CD14-positive monocyte (primary cell): ENCODE data around the gene D2HGDH. TPM values are rescaled to one million over a fixed set of nuclear protein-coding genes. Genes with fewer than 3 reads are reported as not detected.
"Not testable (repeated sequence)": the region's sequence is repeated elsewhere in the genome, so short reads cannot be mapped to it uniquely, and the experiment has no call there.

Source experiments
- DNase-seq, 3 donors: peaks; one replicate each; pipeline ENCODE4 v3.0.0-alpha.2; 2011 to 2022
- H2AFZ ChIP-seq: 2 replicates; pipeline ENCODE4 v1.6.0; 2012; ENCODE audit warnings: mild to moderate bottlenecking, low read depth, low read length, inconsistent platforms; ENCODE audit not compliant: insufficient read depth, poor library complexity, severe bottlenecking
- H3K27ac ChIP-seq, 2 donors: 1 replicate in 1 of 2; 2 replicates in 1 of 2; pipeline ENCODE4 v1.5.1; 2012 to 2013; ENCODE audit warnings: low read length in 2 of 2, control low read depth in 1 of 2, inconsistent platforms in 1 of 2, low read depth in 1 of 2, mild to moderate bottlenecking in 1 of 2
- H3K27me3 ChIP-seq, 2 donors: one replicate each; pipeline versions ENCODE4 v1.6.0 to v1.6.1; 2011 to 2013; ENCODE audit warnings: low read length in 2 of 2; ENCODE audit not compliant: control insufficient read depth in 2 of 2, insufficient read depth in 2 of 2
- H3K36me3 ChIP-seq, 2 donors: replicated peaks in 1 of 2; 1 replicate in 1 of 2; 2 replicates in 1 of 2; pipeline versions ENCODE4 v1.5.1 to v1.6.1; 2012 to 2013; ENCODE audit warnings: low read length in 2 of 2, control low read depth in 1 of 2, inconsistent platforms in 1 of 2, mild to moderate bottlenecking in 1 of 2; ENCODE audit not compliant: insufficient read depth in 2 of 2, control insufficient read depth in 1 of 2
- H3K4me1 ChIP-seq, 2 donors: 1 replicate in 1 of 2; 2 replicates in 1 of 2; pipeline versions ENCODE4 v1.5.1 to v1.6.1; 2012 to 2013; ENCODE audit warnings: low read length in 2 of 2, control low read depth in 1 of 2, inconsistent platforms in 1 of 2, mild to moderate bottlenecking in 1 of 2, moderate library complexity in 1 of 2; ENCODE audit not compliant: insufficient read depth in 2 of 2, control insufficient read depth in 1 of 2
- H3K4me2 ChIP-seq: replicated peaks from 2 replicates; pipeline ENCODE3; 2012; ENCODE audit warnings: low read length, moderate library complexity, mild to moderate bottlenecking; ENCODE audit not compliant: poor library complexity, severe bottlenecking; ENCODE audit errors: extremely low read depth
- H3K4me3 ChIP-seq, 3 experiments: fragments of 200-600 bp in 1 of 3; sonication (generic) in 1 of 3; replicated peaks in 1 of 3; 1 replicate in 2 of 3; 2 replicates in 1 of 3; pipeline ENCODE4 v1.5.1; 2011 to 2013; ENCODE audit warnings: low read length in 3 of 3, mild to moderate bottlenecking in 3 of 3, control low read depth in 2 of 3, low read depth in 2 of 3, inconsistent platforms in 1 of 3, moderate library complexity in 1 of 3
- H3K79me2 ChIP-seq: 2 replicates; pipeline ENCODE4 v1.6.0; 2012; ENCODE audit warnings: mild to moderate bottlenecking, control low read depth, inconsistent platforms, low read length, moderate library complexity; ENCODE audit not compliant: insufficient read depth
- H3K9ac ChIP-seq: 2 replicates; pipeline ENCODE4 v1.6.0; 2017; ENCODE audit warnings: low read length, mild to moderate bottlenecking; ENCODE audit not compliant: insufficient read depth, poor library complexity, severe bottlenecking
- H3K9me3 ChIP-seq, 2 donors: replicated peaks in 1 of 2; 1 replicate in 1 of 2; 2 replicates in 1 of 2; pipeline versions ENCODE4 v1.5.1 to v1.6.1; 2012 to 2013; ENCODE audit warnings: low read length in 2 of 2, control low read depth in 1 of 2; ENCODE audit not compliant: control insufficient read depth in 1 of 2, insufficient read depth in 1 of 2
- H4K20me1 ChIP-seq: 2 replicates; pipeline ENCODE4 v1.6.0; 2012; ENCODE audit warnings: mild to moderate bottlenecking, low read length, control low read depth, moderate library complexity; ENCODE audit not compliant: insufficient read depth
- H3K27ac Mint-ChIP-seq, 7 donors: one replicate each; pipeline ENCODE4 v1.8.0; 2020; ENCODE audit warnings: mild to moderate bottlenecking in 7 of 7, mixed read lengths in 7 of 7, moderate library complexity in 6 of 7, inconsistent platforms in 2 of 7
- H3K27me3 Mint-ChIP-seq, 3 donors: one replicate each; pipeline ENCODE4 v1.8.0; 2021 to 2022; ENCODE audit warnings: low read depth in 3 of 3, mild to moderate bottlenecking in 3 of 3, mixed read lengths in 3 of 3, moderate library complexity in 3 of 3, inconsistent platforms in 1 of 3
- H3K36me3 Mint-ChIP-seq, 2 donors: one replicate each; pipeline ENCODE4 v1.8.0; 2020; ENCODE audit warnings: mixed read lengths in 2 of 2, inconsistent platforms in 1 of 2, mild to moderate bottlenecking in 1 of 2
- H3K4me1 Mint-ChIP-seq: one replicate; pipeline ENCODE4 v1.8.0; 2020; ENCODE audit warnings: mild to moderate bottlenecking, mixed read lengths
- H3K4me3 Mint-ChIP-seq, 2 donors: one replicate each; pipeline ENCODE4 v1.8.0; 2020; ENCODE audit warnings: mild to moderate bottlenecking in 2 of 2, mixed read lengths in 2 of 2, moderate library complexity in 1 of 2
- H3K9me3 Mint-ChIP-seq, 7 donors: one replicate each; pipeline ENCODE4 v1.8.0; 2020 to 2022; ENCODE audit warnings: mixed read lengths in 7 of 7, mild to moderate bottlenecking in 6 of 7, moderate library complexity in 6 of 7, inconsistent platforms in 2 of 7
- WGBS: methylation state at CpG from one replicate; pipeline ENCODE4 v1.1.5; 2013; ENCODE audit warnings: missing lambda C conversion rate; ENCODE audit not compliant: insufficient coverage; 5-methylcytosine and 5-hydroxymethylcytosine counted together
- intact Hi-C, 2 donors: fragments of 100-400 bp; cut with micrococcal nuclease; formaldehyde crosslinking; loops; one replicate each; pipeline versions ENCODE4 v1.15.0 to v1.15.1; 2023
- polyA plus RNA-seq, 3 donors: library from polyadenylated mRNA; depleted of rRNA in 1 of 3; unstranded in 2 of 3; stranded (reverse) in 1 of 3; fragments of 300-500 nt in 2 of 3; fragments of >200 nt in 1 of 3; fragmentation: Illumina TruSeq in 2 of 3; gene quantifications; 1 replicate in 2 of 3; 2 replicates in 1 of 3; pipeline ENCODE4 v1.2.3, GENCODE V29; 2012 to 2021
- TF ChIP-seq, protein P1 (sequence below): fragments of 200-600 bp; IDR thresholded peaks from one replicate; pipeline ENCODE4 v1.8.0; 2022; ENCODE audit warnings: antibody characterized with exemption, mild to moderate bottlenecking

The D2HGDH gene
- polyA plus RNA-seq, 3 donors: 1.0 to 57.1 (median 1.1) TPM

DNA sequence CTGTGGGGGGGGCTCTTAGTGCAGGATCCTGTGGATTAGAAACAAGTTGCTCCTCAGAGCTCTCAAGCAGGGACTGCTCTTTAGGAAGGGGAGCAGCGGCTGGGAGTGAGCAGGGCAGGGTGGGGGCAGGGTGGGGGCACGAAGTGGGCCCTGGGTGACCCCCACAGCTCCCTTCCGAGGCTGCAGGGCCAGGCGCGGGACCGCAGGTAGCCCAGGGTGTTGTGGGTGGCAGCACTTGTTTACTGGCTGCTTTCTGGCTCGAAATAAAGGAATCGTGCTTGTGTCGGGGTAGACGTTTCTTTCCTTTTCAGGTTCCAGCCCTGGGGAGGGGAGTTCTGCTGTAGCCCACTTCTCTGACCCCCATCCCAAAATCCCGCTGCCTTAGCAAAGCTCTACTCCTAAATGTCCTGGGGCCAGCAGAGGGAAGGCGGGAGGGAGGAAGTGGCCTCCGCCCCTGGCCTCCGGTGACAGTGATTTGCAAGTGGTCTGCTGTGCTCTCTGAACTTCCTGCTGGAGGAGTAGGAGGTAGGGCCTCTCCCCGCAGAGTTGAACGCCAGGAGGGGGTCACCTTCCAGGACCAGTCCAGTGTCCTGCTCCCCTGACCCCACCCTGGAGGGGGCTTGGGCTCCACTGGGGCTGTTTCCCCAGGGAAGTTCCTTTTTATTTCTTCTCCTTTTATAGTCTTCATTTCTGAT lies 82.8 kb downstream of the D2HGDH start:
- DNase-seq: peak in 2 of 3 donors; percentile 19 to 21
- WGBS: 14% methylated on average over 6 of the region's 16 CpGs
- Histone ChIP-seq H3K27me3 (no peaks in the 10 kb centered on the region), H2AFZ (peak overlapping the region; percentile 72), H3K27ac (no peak overlapping the region), H3K9me3 (no peaks in the 10 kb centered on the region), H3K4me3 (peak overlapping the region in 1 of 3 experiments; percentile 59), H3K4me2 (peak overlapping the region; percentile 68), H3K36me3 (no peaks in the 10 kb centered on the region), H3K79me2 (no peaks in the 10 kb centered on the region), H4K20me1 (no peaks in the 10 kb centered on the region), H3K4me1 (peaks cover 13 to 18% of the 10 kb centered on the region in 2 donors), H3K9ac (peak overlapping the region; percentile 13)
- intact Hi-C loops: no loop called here
- peak overlapping the region; percentile 61 to 75 for H3K4me3 Mint-ChIP-seq
- peaks cover 19% of the 10 kb centered on the region for H3K4me1 Mint-ChIP-seq
- peaks cover 4 to 17% (median 10%) of the 10 kb centered on the region in 3 donors for H3K27me3 Mint-ChIP-seq
- H3K36me3 Mint-ChIP-seq: no peaks in the 10 kb centered on the region
- TF ChIP-seq, protein P1, sequence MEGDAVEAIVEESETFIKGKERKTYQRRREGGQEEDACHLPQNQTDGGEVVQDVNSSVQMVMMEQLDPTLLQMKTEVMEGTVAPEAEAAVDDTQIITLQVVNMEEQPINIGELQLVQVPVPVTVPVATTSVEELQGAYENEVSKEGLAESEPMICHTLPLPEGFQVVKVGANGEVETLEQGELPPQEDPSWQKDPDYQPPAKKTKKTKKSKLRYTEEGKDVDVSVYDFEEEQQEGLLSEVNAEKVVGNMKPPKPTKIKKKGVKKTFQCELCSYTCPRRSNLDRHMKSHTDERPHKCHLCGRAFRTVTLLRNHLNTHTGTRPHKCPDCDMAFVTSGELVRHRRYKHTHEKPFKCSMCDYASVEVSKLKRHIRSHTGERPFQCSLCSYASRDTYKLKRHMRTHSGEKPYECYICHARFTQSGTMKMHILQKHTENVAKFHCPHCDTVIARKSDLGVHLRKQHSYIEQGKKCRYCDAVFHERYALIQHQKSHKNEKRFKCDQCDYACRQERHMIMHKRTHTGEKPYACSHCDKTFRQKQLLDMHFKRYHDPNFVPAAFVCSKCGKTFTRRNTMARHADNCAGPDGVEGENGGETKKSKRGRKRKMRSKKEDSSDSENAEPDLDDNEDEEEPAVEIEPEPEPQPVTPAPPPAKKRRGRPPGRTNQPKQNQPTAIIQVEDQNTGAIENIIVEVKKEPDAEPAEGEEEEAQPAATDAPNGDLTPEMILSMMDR: no peak
- H3K27ac Mint-ChIP-seq: peak overlapping the region in 4 of 7 donors; percentile 26 to 72 (median 60)
- peaks cover 0 to 2% (median 0%) of the 10 kb centered on the region in 7 donors for H3K9me3 Mint-ChIP-seq

DNA sequence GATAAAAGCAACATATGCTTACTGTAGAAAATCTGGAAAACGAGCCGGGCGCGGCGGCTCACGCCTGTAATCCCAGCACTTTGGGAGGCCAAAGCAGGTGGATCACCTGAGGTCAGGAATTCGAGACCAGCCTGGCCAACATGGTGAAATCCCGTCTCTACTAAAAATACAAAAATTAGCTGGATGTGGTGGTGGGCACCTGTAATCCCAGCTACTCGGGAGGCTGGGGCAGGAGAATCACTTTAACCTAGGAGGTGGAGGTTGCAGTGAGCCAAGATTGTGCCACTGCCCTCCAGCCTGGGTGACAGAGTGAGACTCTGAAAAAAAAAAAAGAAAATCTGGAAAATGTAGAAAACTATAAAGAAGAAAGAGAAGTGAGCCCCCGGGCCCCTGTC lies 83.4 kb downstream of the D2HGDH start:
- Mint-ChIP-seq H3K27me3 (peaks cover 6 to 17% (median 12%) of the 10 kb centered on the region in 3 donors), H3K4me3 (peak overlapping the region in 1 of 2 donors; percentile 75), H3K27ac (peak overlapping the region in 3 of 7 donors; percentile 36 to 72 (median 53)), H3K4me1 (peaks cover 19% of the 10 kb centered on the region)
- H3K27ac ChIP-seq, H3K9ac ChIP-seq, DNase-seq, H3K9me3 ChIP-seq, H3K79me2 ChIP-seq, intact Hi-C loops, H3K27me3 ChIP-seq, H3K9me3 Mint-ChIP-seq, H3K36me3 Mint-ChIP-seq, H4K20me1 ChIP-seq, H3K36me3 ChIP-seq: not testable (repeated sequence)
- WGBS: 69% methylated on average over 7 of the region's 10 CpGs
- Histone ChIP-seq H2AFZ (peak overlapping the region; percentile 72), H3K4me2 (peak overlapping the region; percentile 68), H3K4me1 (peaks cover 13 to 18% of the 10 kb centered on the region in 2 donors), H3K4me3 (peak overlapping the region in 1 of 3 experiments; percentile 59)

Other genes starting within 250 kb of the D2HGDH start
- 100 to 1,000 TPM in 1 of 3 donors, 10 to 100 TPM in 2; 62.7 to 215 (median 69.5) TPM for gene STK25, start 226.0 kb upstream of the D2HGDH start, polyA plus RNA-seq
- gene BOK, start 175.9 kb upstream of the D2HGDH start, polyA plus RNA-seq: under 1 TPM in 1 of 3 donors, not detected in 2; 0.05 TPM
- gene THAP4, start 97.5 kb upstream of the D2HGDH start, polyA plus RNA-seq: 10 to 100 TPM; 15.1 to 25.9 (median 16.3) TPM
- gene ATG4B, start 96.9 kb upstream of the D2HGDH start, polyA plus RNA-seq: 100 to 1,000 TPM in 1 of 3 donors, 10 to 100 TPM in 2; 54.5 to 202 (median 58.9) TPM
- 10 to 100 TPM; 13.0 to 23.5 (median 18.7) TPM for gene DTYMK, start 47.8 kb upstream of the D2HGDH start, polyA plus RNA-seq
- 10 to 100 TPM in 1 of 3 donors, 1 to 10 TPM in 2; 6.5 to 29.5 (median 6.6) TPM for gene ING5, start 32.6 kb upstream of the D2HGDH start, polyA plus RNA-seq
- not detected for gene GAL3ST2, start 42.2 kb downstream of the D2HGDH start, polyA plus RNA-seq
- 1 to 10 TPM in 1 of 3 donors, under 1 TPM in 2; 0.26 to 2.6 (median 0.99) TPM for gene NEU4, start 74.6 kb downstream of the D2HGDH start, polyA plus RNA-seq
- gene PDCD1, start 124.3 kb downstream of the D2HGDH start, polyA plus RNA-seq: under 1 TPM in 1 of 3 donors, not detected in 2; 0.08 TPM
- under 1 TPM in 1 of 3 donors, not detected in 2; 0.03 TPM for gene RTP5, start 135.1 kb downstream of the D2HGDH start, polyA plus RNA-seq